Activated CD8-positive, alpha-beta memory T cell treated with anti-CD3 and anti-CD28 coated beads for 24 hours (primary cell): ENCODE results near the gene CCDC88B.

Experiments
- DNase-seq: peaks from one replicate; pipeline ENCODE4 v3.0.0-alpha.2; 2020

CCDC88B gene

GRCh38 chr11:64360448-64360921, 20.5 kb downstream of the CCDC88B start:
- DNase-seq = no peak

- no peak for DNase-seq
Observed at GRCh38 chr11:64361659-64362058, 21.7 kb downstream of the CCDC88B start.

- DNase-seq = no peak
Observed at GRCh38 chr11:64362339-64362738, 22.3 kb downstream of the CCDC88B start.

- DNase-seq = no peak
Observed at GRCh38 chr11:64364435-64364834, 24.4 kb downstream of the CCDC88B start.

GRCh38 chr11:64364911-64365310, 24.9 kb downstream of the CCDC88B start:
- DNase-seq = no peak

GRCh38 chr11:64366751-64367150, 26.7 kb downstream of the CCDC88B start:
- no peak for DNase-seq

GRCh38 chr11:64367931-64368672, 28.1 kb downstream of the CCDC88B start:
- no peak for DNase-seq

- no peak for DNase-seq
Observed at GRCh38 chr11:64368673-64369074, 28.7 kb downstream of the CCDC88B start.

- DNase-seq = no peak
Observed at GRCh38 chr11:64369440-64370421, 29.7 kb downstream of the CCDC88B start.

GRCh38 chr11:64371201-64371600, 31.2 kb downstream of the CCDC88B start:
- no peak for DNase-seq

- no peak for DNase-seq
Observed at GRCh38 chr11:64372021-64372420, 32.0 kb downstream of the CCDC88B start.

- DNase-seq = no peak
Observed at GRCh38 chr11:64372802-64373597, 33.0 kb downstream of the CCDC88B start.

GRCh38 chr11:64373598-64373974, 33.6 kb downstream of the CCDC88B start:
- no peak for DNase-seq

GRCh38 chr11:64376071-64376470, 36.1 kb downstream of the CCDC88B start:
- no peak for DNase-seq

GRCh38 chr11:64378335-64378880, 38.4 kb downstream of the CCDC88B start:
- no peak for DNase-seq

- no peak for DNase-seq
Observed at GRCh38 chr11:64379160-64379559, 39.2 kb downstream of the CCDC88B start.

GRCh38 chr11:64379817-64380709, 40.1 kb downstream of the CCDC88B start:
- DNase-seq = no peak

GRCh38 chr11:64381350-64381749, 41.3 kb downstream of the CCDC88B start:
- no peak for DNase-seq

GRCh38 chr11:64382047-64382446, 42.0 kb downstream of the CCDC88B start:
- no peak for DNase-seq

- DNase-seq = no peak
Observed at GRCh38 chr11:64382586-64382985, 42.6 kb downstream of the CCDC88B start.

GRCh38 chr11:64383580-64383979, 43.6 kb downstream of the CCDC88B start:
- DNase-seq = no peak
